DND-41 (cell line): ENCODE measurements around the gene CLEC14A.

ENCODE experiments used
- ATAC-seq: fragments of 200-7000 bp; cut with Tn5 transposase; 3 replicates; pipeline ENCODE4 v1.9.1; 2021; ENCODE audit warnings: low read depth; ENCODE audit not compliant: insufficient read depth
- DNase-seq: peaks from one replicate; pipeline ENCODE4 v3.0.0-alpha.2; 2020
- H2AFZ ChIP-seq: 2 replicates; pipeline ENCODE4 v1.6.0; 2012; ENCODE audit warnings: low read depth, low read length
- H3K27ac ChIP-seq: 2 replicates; pipeline ENCODE4 v1.5.1; 2012; ENCODE audit warnings: low read length, inconsistent platforms
- H3K27me3 ChIP-seq: fragments of 200-600 bp; sonication (generic); 2 replicates; pipeline ENCODE4 v1.6.0; 2012; ENCODE audit warnings: low read length, mild to moderate bottlenecking, inconsistent platforms; ENCODE audit not compliant: insufficient read depth, poor library complexity
- H3K36me3 ChIP-seq: 2 replicates; pipeline ENCODE4 v1.5.1; 2012; ENCODE audit warnings: low read length, inconsistent platforms; ENCODE audit not compliant: insufficient read depth
- H3K4me1 ChIP-seq: 2 replicates; pipeline ENCODE4 v1.5.1; 2012; ENCODE audit warnings: mild to moderate bottlenecking, low read length; ENCODE audit not compliant: insufficient read depth
- H3K4me2 ChIP-seq: 2 replicates; pipeline ENCODE4 v1.6.0; 2012; ENCODE audit warnings: mild to moderate bottlenecking, moderate library complexity, low read length, inconsistent platforms; ENCODE audit not compliant: insufficient read depth
- H3K4me3 ChIP-seq, 2 experiments: fragments of 200-600 bp in 1 of 2; shearing (Covaris generic) in 1 of 2; 2 replicates each; pipeline ENCODE4 v1.5.1; 2012 to 2016; ENCODE audit warnings: inconsistent platforms in 2 of 2, low read length in 2 of 2, mild to moderate bottlenecking in 2 of 2, low read depth in 1 of 2, moderate library complexity in 1 of 2
- H3K79me2 ChIP-seq: 2 replicates; pipeline ENCODE4 v1.6.0; 2012; ENCODE audit warnings: low read length, inconsistent platforms; ENCODE audit not compliant: insufficient read depth
- H3K9ac ChIP-seq: 2 replicates; pipeline ENCODE4 v1.6.0; 2012; ENCODE audit warnings: low read depth, mild to moderate bottlenecking, inconsistent platforms, low read length, moderate library complexity
- H3K9me3 ChIP-seq: 2 replicates; pipeline ENCODE4 v1.5.1; 2012; ENCODE audit warnings: low read length, moderate library complexity, mild to moderate bottlenecking, inconsistent platforms; ENCODE audit not compliant: insufficient read depth, severe bottlenecking
- H4K20me1 ChIP-seq: 2 replicates; pipeline ENCODE4 v1.6.0; 2012; ENCODE audit warnings: low read length; ENCODE audit not compliant: insufficient read depth
- EZH2 ChIP-seq: IDR thresholded peaks from 3 replicates; pipeline ENCODE4 v1.6.1; 2012; ENCODE audit warnings: borderline replicate concordance, low read depth, mild to moderate bottlenecking, moderate library complexity, low read length, inconsistent platforms; ENCODE audit not compliant: severe bottlenecking
- TF ChIP-seq, protein P1 (sequence below): IDR thresholded peaks from 2 replicates; pipeline ENCODE4 v1.5.1; 2012; ENCODE audit warnings: borderline replicate concordance, low read length, moderate library complexity, mild to moderate bottlenecking; ENCODE audit not compliant: poor library complexity, severe bottlenecking; ENCODE audit errors: extremely low read depth

CLEC14A gene, protein sequence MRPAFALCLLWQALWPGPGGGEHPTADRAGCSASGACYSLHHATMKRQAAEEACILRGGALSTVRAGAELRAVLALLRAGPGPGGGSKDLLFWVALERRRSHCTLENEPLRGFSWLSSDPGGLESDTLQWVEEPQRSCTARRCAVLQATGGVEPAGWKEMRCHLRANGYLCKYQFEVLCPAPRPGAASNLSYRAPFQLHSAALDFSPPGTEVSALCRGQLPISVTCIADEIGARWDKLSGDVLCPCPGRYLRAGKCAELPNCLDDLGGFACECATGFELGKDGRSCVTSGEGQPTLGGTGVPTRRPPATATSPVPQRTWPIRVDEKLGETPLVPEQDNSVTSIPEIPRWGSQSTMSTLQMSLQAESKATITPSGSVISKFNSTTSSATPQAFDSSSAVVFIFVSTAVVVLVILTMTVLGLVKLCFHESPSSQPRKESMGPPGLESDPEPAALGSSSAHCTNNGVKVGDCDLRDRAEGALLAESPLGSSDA

DNA sequence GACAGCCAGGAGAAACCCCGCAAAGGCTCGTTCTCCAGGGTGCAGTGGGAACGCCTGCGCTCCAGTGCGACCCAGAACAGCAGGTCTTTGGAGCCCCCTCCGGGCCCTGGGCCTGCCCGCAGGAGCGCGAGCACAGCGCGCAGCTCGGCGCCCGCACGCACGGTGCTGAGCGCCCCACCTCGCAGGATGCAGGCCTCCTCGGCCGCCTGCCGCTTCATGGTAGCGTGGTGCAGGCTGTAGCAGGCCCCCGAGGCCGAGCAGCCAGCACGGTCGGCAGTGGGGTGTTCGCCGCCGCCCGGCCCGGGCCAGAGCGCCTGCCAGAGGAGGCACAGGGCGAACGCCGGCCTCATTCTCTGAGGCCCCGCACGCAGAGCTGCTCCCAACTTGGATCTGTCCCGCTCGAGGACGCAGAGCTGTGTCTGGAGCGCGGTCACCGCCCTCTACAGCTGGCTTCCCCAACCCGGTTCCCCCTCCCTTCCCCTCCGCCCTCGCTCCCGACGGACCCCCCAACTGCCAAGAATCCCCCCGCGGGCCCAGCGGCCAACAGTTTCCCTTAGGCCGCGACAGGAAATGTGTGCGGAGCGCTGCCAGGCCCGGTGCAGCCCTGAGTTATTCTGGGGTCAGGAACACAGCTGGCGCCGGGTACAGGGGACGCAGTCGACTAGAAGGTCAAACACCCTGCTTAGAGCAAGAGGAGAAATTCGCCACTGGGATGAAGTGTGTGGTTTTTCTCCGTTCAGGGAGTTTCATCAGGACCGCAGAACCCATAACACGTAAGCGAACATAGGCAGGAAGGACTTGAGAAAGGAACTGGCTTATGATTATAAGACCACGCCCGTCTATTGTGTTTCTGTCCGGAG lies at the start of gene CLEC14A:
CLEC14A (minus strand) TSS at position 421 of the 860 bp plus-strand sequence; CDS start at position 350, 71 bp downstream.
- H3K9me3 ChIP-seq, result no peaks in the 10 kb centered on the region
- H3K27me3 ChIP-seq, result no peaks in the 10 kb centered on the region
- no peak for DNase-seq
- no peak within 1 kb of the TSS for H3K27ac ChIP-seq
- H3K4me1 ChIP-seq, result no peaks in the 10 kb centered on the region
- no peaks in the 10 kb centered on the region for H3K79me2 ChIP-seq
- no peak within 1 kb of the TSS for H3K4me2 ChIP-seq
- H3K9ac ChIP-seq, result no peak within 1 kb of the TSS
- no peaks in the 10 kb centered on the region for H4K20me1 ChIP-seq
- ATAC-seq, result no peak
- H3K4me3 ChIP-seq, result no peak within 1 kb of the TSS
- H2AFZ ChIP-seq, result no peak within 1 kb of the TSS
- H3K36me3 ChIP-seq, result no peaks in the 10 kb centered on the region
- no peak for TF ChIP-seq EZH2
- TF ChIP-seq, protein P1, sequence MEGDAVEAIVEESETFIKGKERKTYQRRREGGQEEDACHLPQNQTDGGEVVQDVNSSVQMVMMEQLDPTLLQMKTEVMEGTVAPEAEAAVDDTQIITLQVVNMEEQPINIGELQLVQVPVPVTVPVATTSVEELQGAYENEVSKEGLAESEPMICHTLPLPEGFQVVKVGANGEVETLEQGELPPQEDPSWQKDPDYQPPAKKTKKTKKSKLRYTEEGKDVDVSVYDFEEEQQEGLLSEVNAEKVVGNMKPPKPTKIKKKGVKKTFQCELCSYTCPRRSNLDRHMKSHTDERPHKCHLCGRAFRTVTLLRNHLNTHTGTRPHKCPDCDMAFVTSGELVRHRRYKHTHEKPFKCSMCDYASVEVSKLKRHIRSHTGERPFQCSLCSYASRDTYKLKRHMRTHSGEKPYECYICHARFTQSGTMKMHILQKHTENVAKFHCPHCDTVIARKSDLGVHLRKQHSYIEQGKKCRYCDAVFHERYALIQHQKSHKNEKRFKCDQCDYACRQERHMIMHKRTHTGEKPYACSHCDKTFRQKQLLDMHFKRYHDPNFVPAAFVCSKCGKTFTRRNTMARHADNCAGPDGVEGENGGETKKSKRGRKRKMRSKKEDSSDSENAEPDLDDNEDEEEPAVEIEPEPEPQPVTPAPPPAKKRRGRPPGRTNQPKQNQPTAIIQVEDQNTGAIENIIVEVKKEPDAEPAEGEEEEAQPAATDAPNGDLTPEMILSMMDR, result no peak

DNA sequence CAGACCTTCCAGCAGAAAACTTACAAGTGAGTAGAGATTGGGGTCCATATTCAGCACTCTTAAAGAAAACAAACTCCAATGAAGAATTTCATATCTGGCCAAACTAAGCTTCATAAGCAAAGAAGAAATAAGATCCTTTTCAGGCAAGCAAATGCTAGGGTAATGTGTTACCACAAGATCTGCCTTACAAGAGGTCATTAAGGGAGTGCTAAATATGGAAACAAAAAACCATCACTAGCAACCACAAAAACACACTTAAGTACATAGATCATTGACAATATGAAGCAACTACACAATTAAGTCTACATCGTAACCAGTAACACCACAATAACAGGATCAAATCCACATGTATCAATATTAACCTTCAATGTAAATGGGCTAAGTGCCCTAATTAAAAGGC lies 47.1 kb upstream of the CLEC14A start:
- ATAC-seq (no peak), DNase-seq (no peak)
- Histone ChIP-seq H3K4me1 (no peaks in the 10 kb centered on the region), H3K4me3 (no peak overlapping the region), H3K36me3 (no peaks in the 10 kb centered on the region), H3K4me2 (no peak overlapping the region), H3K27me3 (no peaks in the 10 kb centered on the region), H2AFZ (no peak overlapping the region), H3K9me3 (no peaks in the 10 kb centered on the region), H3K9ac (no peak overlapping the region), H3K79me2 (no peaks in the 10 kb centered on the region), H3K27ac (no peak overlapping the region), H4K20me1 (no peaks in the 10 kb centered on the region)
- no peak for TF ChIP-seq EZH2
- TF ChIP-seq, protein P1, result no peak

DNA sequence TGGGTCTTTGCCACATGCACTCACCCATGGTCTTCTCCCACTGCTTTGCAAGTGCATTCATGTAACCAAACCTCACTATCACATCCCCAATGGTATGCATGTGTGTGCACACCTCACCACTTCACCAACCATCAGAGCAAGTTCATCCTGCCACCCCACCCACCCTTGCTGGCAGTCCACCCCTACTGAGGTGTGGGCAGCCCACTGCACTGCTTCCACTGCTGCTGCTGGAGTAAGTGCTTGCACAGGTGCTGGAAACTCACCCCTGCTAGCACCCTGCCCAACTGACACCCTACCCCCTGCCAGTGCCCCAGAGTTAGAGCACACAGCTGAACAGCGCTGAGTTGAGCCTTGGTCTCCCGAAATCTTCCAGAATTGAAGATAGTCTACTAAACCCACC lies 46.1 kb upstream of the CLEC14A start:
- TF ChIP-seq EZH2, result no peak
- TF ChIP-seq, protein P1, result no peak

More for the DNA sequence above, 46.1 kb upstream of the CLEC14A start:
- H3K9me3 ChIP-seq, result no peaks in the 10 kb centered on the region
- no peaks in the 10 kb centered on the region for H3K36me3 ChIP-seq
- H3K4me3 ChIP-seq, result no peak overlapping the region
- no peaks in the 10 kb centered on the region for H4K20me1 ChIP-seq
- no peak overlapping the region for H2AFZ ChIP-seq
- H3K27me3 ChIP-seq, result no peaks in the 10 kb centered on the region
- no peak overlapping the region for H3K9ac ChIP-seq
- H3K4me2 ChIP-seq, result no peak overlapping the region
- H3K4me1 ChIP-seq, result no peaks in the 10 kb centered on the region
- H3K27ac ChIP-seq, result no peak overlapping the region
- ATAC-seq (no peak), DNase-seq (no peak)
- no peaks in the 10 kb centered on the region for H3K79me2 ChIP-seq
